Measurements from ENCODE around the gene TSHZ2. TPM values are rescaled to one million over a fixed set of nuclear protein-coding genes. Genes with fewer than 3 reads are reported as not detected.

TSHZ2 gene
- total RNA-seq, 1 experiment from 2014 or later = 0.07 TPM

DNA sequence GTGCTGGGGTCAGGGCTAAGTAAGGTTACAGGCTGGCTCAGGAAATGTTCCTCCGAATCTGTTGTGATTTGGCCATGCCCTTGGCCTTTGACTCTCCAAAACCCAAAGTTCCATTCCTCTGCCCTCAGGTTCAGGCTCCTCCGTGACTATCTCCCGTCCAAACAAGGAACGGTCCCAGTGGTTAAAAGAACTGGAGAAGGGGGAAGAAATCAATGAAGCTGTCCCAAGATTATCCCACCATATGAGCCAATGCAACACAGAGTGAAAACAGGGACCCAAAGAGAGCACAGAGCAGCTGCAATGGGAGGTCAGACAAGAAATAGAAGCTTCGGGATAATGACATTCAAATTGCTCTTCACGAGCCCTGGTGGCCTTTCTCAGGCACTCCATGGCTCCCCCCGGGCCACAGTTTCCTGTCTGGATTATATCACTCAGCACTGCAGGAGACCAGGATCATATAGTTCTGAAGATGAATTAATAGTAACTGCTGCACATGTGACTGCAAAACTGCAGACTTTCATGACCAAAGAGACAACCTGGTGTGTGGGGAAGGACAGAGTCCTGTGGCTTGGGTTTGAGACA lies 410.2 kb downstream of the TSHZ2 start:
- Histone ChIP-seq H4K8ac (replicated peaks; ENCODE audit: insufficient read length, low read depth, low read length) (no peak overlapping the region), H3K27ac (ENCODE audit: insufficient read length, low read depth, low read length) (no peak overlapping the region), H2AFZ (ENCODE audit: low read length) (no peak overlapping the region), H3K79me2 (ENCODE audit: insufficient read depth, low read length) (no peaks in the 10 kb centered on the region), H3K56ac (ENCODE audit: insufficient read length, low read depth, low read length) (no peak overlapping the region), H3K4ac (ENCODE audit: low read depth, low read length) (no peak overlapping the region), H3K18ac (ENCODE audit: insufficient read length, low read depth, low read length) (no peak overlapping the region), H2BK15ac (ENCODE audit: low read depth, low read length) (no peak overlapping the region), H3K4me1 (ENCODE audit: insufficient read depth, low read length) (peaks cover 5% of the 10 kb centered on the region; the same call in 1 of the 2 replicates), H3K9me3 (ENCODE audit: control insufficient read depth, low read depth, low read length) (no peaks in the 10 kb centered on the region), H3K79me1 (ENCODE audit: insufficient read depth, low read depth, low read length, poor library complexity, severe bottlenecking) (no peaks in the 10 kb centered on the region), H2BK120ac (ENCODE audit: low read depth, low read length, poor library complexity, severe bottlenecking) (no peak overlapping the region), H2BK12ac (ENCODE audit: insufficient read length, low read depth, low read length) (no peak overlapping the region), H2BK5ac (ENCODE audit: insufficient read length, low read length) (no peak overlapping the region), H2AK5ac (ENCODE audit: insufficient read length, low read length) (no peak overlapping the region), H3K14ac (ENCODE audit: insufficient read depth, low read length) (no peak overlapping the region), H4K91ac (ENCODE audit: insufficient read length, low read depth, low read length) (no peak overlapping the region), H3K23ac (ENCODE audit: insufficient read length, low read depth, low read length) (no peak overlapping the region), H4K20me1 (ENCODE audit: control insufficient read depth, insufficient read depth, insufficient read length) (no peaks in the 10 kb centered on the region), H3K4me2 (ENCODE audit: insufficient read depth, insufficient read length, low read length) (no peak overlapping the region), H3T11ph (ENCODE audit: low read length) (no peak overlapping the region), H3K27me3 (ENCODE audit: insufficient read depth, low read length) (no peaks in the 10 kb centered on the region), H2BK20ac (ENCODE audit: low read depth, low read length, poor library complexity, severe bottlenecking) (no peak overlapping the region), H3K23me2 (ENCODE audit: insufficient read length, low read depth, low read length, poor library complexity, severe bottlenecking) (no peaks in the 10 kb centered on the region), H4K5ac (ENCODE audit: insufficient read length, low read depth, low read length) (no peak overlapping the region), H3K9ac (ENCODE audit: extremely low read depth, insufficient read length, low read length) (no peak overlapping the region)
- TF ChIP-seq, protein P1, sequence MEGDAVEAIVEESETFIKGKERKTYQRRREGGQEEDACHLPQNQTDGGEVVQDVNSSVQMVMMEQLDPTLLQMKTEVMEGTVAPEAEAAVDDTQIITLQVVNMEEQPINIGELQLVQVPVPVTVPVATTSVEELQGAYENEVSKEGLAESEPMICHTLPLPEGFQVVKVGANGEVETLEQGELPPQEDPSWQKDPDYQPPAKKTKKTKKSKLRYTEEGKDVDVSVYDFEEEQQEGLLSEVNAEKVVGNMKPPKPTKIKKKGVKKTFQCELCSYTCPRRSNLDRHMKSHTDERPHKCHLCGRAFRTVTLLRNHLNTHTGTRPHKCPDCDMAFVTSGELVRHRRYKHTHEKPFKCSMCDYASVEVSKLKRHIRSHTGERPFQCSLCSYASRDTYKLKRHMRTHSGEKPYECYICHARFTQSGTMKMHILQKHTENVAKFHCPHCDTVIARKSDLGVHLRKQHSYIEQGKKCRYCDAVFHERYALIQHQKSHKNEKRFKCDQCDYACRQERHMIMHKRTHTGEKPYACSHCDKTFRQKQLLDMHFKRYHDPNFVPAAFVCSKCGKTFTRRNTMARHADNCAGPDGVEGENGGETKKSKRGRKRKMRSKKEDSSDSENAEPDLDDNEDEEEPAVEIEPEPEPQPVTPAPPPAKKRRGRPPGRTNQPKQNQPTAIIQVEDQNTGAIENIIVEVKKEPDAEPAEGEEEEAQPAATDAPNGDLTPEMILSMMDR (conservative IDR thresholded peaks at IDR 0.05) = no peak; the same call in 2 of the 3 replicates
- H3K27ac Mint-ChIP-seq = no peak overlapping the region; a peak in 1 of 7 replicates
- no peak overlapping the region for H3K4me3 Mint-ChIP-seq
- WGBS (ENCODE audit: extremely low coverage, insufficient read length, low lambda C conversion rate) = no CpG with 5 or more reads among the region's 7 CpGs
- H3K36me3 Mint-ChIP-seq (ENCODE audit: insufficient read depth in 1 of 3, low read depth in 3 of 3) = no peaks in the 10 kb centered on the region
- no peaks in the 10 kb centered on the region for H3K27me3 Mint-ChIP-seq (ENCODE audit: low read depth)
- H3K9me3 Mint-ChIP-seq = no peaks in the 10 kb centered on the region
- peaks cover 28 to 30% of the 10 kb centered on the region in 2 experiments for H3K4me1 Mint-ChIP-seq
- DNase-seq = no peak

Measured in H9 (cell line).